ENCODE data around the gene RNASE9.
"Not testable (repeated sequence)": the region's sequence is repeated elsewhere in the genome, so short reads cannot be mapped to it uniquely, and the experiment has no call there.

Gene RNASE9

GRCh38 chr14:20516921-20517320, 43.9 kb downstream of the RNASE9 start:
- no peak for DNase-seq (ENCODE audit: low spot score)

DNA sequence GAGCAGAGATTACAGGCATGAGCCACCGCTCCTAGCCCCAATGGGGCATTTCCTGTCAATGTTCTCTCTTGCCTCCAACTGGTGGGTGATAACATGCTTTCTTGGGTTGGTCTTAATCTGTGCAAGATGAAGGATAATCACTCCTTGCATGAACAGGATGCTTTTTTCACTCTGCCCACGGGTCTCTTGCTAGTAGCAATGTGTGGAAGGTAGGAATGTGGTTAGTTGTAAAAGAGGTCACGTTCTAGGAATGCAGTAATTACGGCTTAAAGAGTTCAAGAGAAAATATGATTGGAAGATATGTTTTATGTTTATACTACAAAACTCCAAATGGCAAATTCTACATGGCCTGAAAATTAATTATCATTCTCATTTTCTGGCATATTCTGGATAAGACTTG, 45.0 kb downstream of the RNASE9 start:
- DNase-seq (ENCODE audit: low spot score), result no peak

GRCh38 chr14:20512177-20512905, 48.5 kb downstream of the RNASE9 start:
- no peak for DNase-seq (ENCODE audit: low spot score)

GRCh38 chr14:20508367-20508766, 52.5 kb downstream of the RNASE9 start:
- no peak for DNase-seq (ENCODE audit: low spot score)

- DNase-seq (ENCODE audit: low spot score), result not testable (repeated sequence)
These were observed 53.3 kb downstream of the RNASE9 start for GRCh38 chr14:20507537-20507936.

- not testable (repeated sequence) for DNase-seq (ENCODE audit: low spot score)
These were observed 54.1 kb downstream of the RNASE9 start for GRCh38 chr14:20506752-20507151.

DNA sequence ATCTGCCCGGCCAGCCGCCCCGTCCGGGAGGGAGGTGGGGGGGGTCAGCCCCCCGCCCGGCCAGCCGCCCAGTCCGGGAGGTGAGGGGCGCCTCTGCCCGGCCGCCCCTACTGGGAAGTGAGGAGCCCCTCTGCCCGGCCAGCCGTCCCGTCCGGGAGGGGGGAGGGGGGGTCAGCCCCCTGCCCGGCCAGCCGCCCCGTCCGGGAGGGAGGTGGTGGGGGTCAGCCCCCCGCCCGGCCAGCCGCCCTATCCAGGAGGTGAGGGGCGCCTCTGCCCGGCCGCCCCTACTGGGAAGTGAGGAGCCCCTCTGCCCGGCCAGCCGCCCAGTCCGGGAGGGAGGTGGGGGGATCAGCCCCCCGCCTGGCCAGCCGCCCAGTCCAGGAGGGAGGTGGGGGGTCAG, 54.6 kb downstream of the RNASE9 start:
- not testable (repeated sequence) for DNase-seq (ENCODE audit: low spot score)
